Liver (tissue), 9 donors: Measurements from ENCODE around the gene ITPKC. TPM values are rescaled to one million over a fixed set of nuclear protein-coding genes. Genes with fewer than 3 reads are reported as not detected.

Source experiments
- DNase-seq: peaks from one replicate; pipeline ENCODE4 v3.0.0-alpha.2; 2017; ENCODE audit warnings: low spot score
- H3K27ac ChIP-seq, 2 donors: one replicate each; pipeline ENCODE4 v1.7.0; 2013; ENCODE audit warnings: inconsistent platforms in 2 of 2, low read length in 2 of 2, control low read depth in 1 of 2, low read depth in 1 of 2, mild to moderate bottlenecking in 1 of 2
- H3K27me3 ChIP-seq, 4 donors: one replicate each; pipeline versions ENCODE4 v1.6.1 to v1.7.0; 2013; ENCODE audit warnings: low read length in 3 of 4, inconsistent platforms in 1 of 4, mild to moderate bottlenecking in 1 of 4, moderate library complexity in 1 of 4; ENCODE audit not compliant: control insufficient read depth in 4 of 4, insufficient read depth in 4 of 4
- H3K36me3 ChIP-seq, 4 donors: one replicate each; pipeline versions ENCODE4 v1.6.1 to v1.7.0; 2013; ENCODE audit warnings: low read length in 3 of 4, mild to moderate bottlenecking in 3 of 4, low read depth in 1 of 4, moderate library complexity in 1 of 4; ENCODE audit not compliant: control insufficient read depth in 4 of 4, insufficient read depth in 3 of 4
- H3K4me1 ChIP-seq, 4 donors: one replicate each; pipeline versions ENCODE4 v1.6.1 to v1.7.0; 2013; ENCODE audit warnings: low read length in 3 of 4, mild to moderate bottlenecking in 3 of 4, moderate library complexity in 1 of 4; ENCODE audit not compliant: control insufficient read depth in 4 of 4, insufficient read depth in 4 of 4
- H3K4me3 ChIP-seq, 3 donors: one replicate each; pipeline versions ENCODE4 v1.6.1 to v1.7.0; 2013; ENCODE audit warnings: low read length in 3 of 3, control low read depth in 1 of 3, low read depth in 1 of 3, mild to moderate bottlenecking in 1 of 3
- H3K9ac ChIP-seq, 2 donors: one replicate each; pipeline ENCODE4 v1.7.0; 2013; ENCODE audit warnings: low read length in 2 of 2, mild to moderate bottlenecking in 2 of 2, moderate library complexity in 2 of 2, control low read depth in 1 of 2, low read depth in 1 of 2
- H3K9me3 ChIP-seq, 4 donors: one replicate each; pipeline versions ENCODE4 v1.6.1 to v1.7.0; 2013; ENCODE audit warnings: low read length in 3 of 4; ENCODE audit not compliant: control insufficient read depth in 4 of 4
- EGR1 ChIP-seq, 2 donors: IDR thresholded peaks; 2 replicates each; pipeline ENCODE4 v1.6.1; 2016 to 2018; ENCODE audit warnings: antibody characterized with exemption in 2 of 2, low read depth in 2 of 2
- FOXA1 ChIP-seq: IDR thresholded peaks from 2 replicates; pipeline ENCODE4 v1.6.1; 2016; ENCODE audit warnings: antibody characterized with exemption
- FOXA2 ChIP-seq: IDR thresholded peaks from 2 replicates; pipeline ENCODE4 v1.6.1; 2016; ENCODE audit warnings: antibody characterized with exemption
- GABPA ChIP-seq, 2 donors: IDR thresholded peaks in 1 of 2; conservative IDR thresholded peaks in 1 of 2; 2 replicates each; pipeline ENCODE4 v1.6.1; 2016; ENCODE audit warnings: antibody characterized with exemption in 2 of 2, mild to moderate bottlenecking in 1 of 2, moderate library complexity in 1 of 2
- HNF4A ChIP-seq, 2 donors: conservative IDR thresholded peaks; 2 replicates each; pipeline ENCODE4 v1.6.1; 2016; ENCODE audit warnings: antibody characterized with exemption in 2 of 2, mild to moderate bottlenecking in 2 of 2
- HNF4G ChIP-seq: IDR thresholded peaks from 2 replicates; pipeline ENCODE4 v1.6.1; 2016; ENCODE audit warnings: antibody characterized with exemption
- JUND ChIP-seq, 2 donors: IDR thresholded peaks; 2 replicates each; pipeline ENCODE4 v1.6.1; 2016; ENCODE audit warnings: antibody characterized with exemption in 2 of 2
- NR2F2 ChIP-seq: IDR thresholded peaks from 2 replicates; pipeline ENCODE4 v1.6.1; 2016; ENCODE audit warnings: antibody characterized with exemption
- RAD21 ChIP-seq, 2 donors: IDR thresholded peaks; 2 replicates each; pipeline ENCODE4 v1.6.1; 2016; ENCODE audit warnings: antibody characterized with exemption in 2 of 2, mild to moderate bottlenecking in 2 of 2
- RXRA ChIP-seq, 2 donors: IDR thresholded peaks; 2 replicates each; pipeline ENCODE4 v1.6.1; 2017 to 2018; ENCODE audit warnings: antibody characterized with exemption in 2 of 2, mild to moderate bottlenecking in 1 of 2
- SP1 ChIP-seq: IDR thresholded peaks from 2 replicates; pipeline ENCODE4 v1.6.1; 2018; ENCODE audit warnings: antibody characterized with exemption, mild to moderate bottlenecking
- TAF1 ChIP-seq: conservative IDR thresholded peaks from 2 replicates; pipeline ENCODE4 v1.6.1; 2016; ENCODE audit warnings: antibody characterized with exemption, mild to moderate bottlenecking
- YY1 ChIP-seq: IDR thresholded peaks from 2 replicates; pipeline ENCODE4 v1.6.1; 2016; ENCODE audit warnings: antibody characterized with exemption, mild to moderate bottlenecking
- WGBS: extraction: QIAGEN DNeasy Blood & Tissue Kit; methylation state at CpG from one replicate; pipeline ENCODE4 v1.1.7; 2013; 5-methylcytosine and 5-hydroxymethylcytosine counted together
- polyA plus RNA-seq, 2 donors: library from polyadenylated mRNA; stranded (reverse) in 1 of 2; unstranded in 1 of 2; fragments of 200-250 nt in 1 of 2; fragments of >200 nt in 1 of 2; fragmentation: Nextera tagmentation in 1 of 2; extraction: Ambion mirVana in 1 of 2; gene quantifications; one replicate each; pipeline versions ENCODE4 v1.2.1 to v1.2.3, GENCODE V29; 2013 to 2015
- total RNA-seq, 2 donors: library from RNA; depleted of rRNA; stranded (reverse); fragments of >200 nt; gene quantifications; one replicate each; pipeline ENCODE4 v1.2.3, GENCODE V29; 2014
- TF ChIP-seq, protein P1 (sequence below): IDR thresholded peaks from 2 replicates; pipeline ENCODE4 v1.6.1; 2016; ENCODE audit warnings: antibody characterized with exemption
- TF ChIP-seq, protein P2 (sequence below): fragments of 150-350 bp; IDR thresholded peaks from 2 replicates; pipeline ENCODE4 v1.5.1; 2017; ENCODE audit warnings: improper control_type of control experiment, low read depth, low read length; ENCODE audit not compliant: missing input control
- TF ChIP-seq, protein P3 (sequence below): IDR thresholded peaks from 2 replicates; pipeline ENCODE4 v1.6.1; 2016; ENCODE audit warnings: antibody characterized with exemption, mild to moderate bottlenecking
- TF ChIP-seq, protein P4 (sequence below): IDR thresholded peaks from 2 replicates; pipeline ENCODE4 v1.6.1; 2016; ENCODE audit warnings: antibody characterized with exemption
- donor health status: healthy.
- donor health status: healthy.
- donor health status: healthy.
- donor health status: healthy.
- donor health status: healthy.

Gene ITPKC
- total and polyA plus RNA-seq, 4 donors, result 4.2 to 12.5 (median 7.7) TPM

DNA sequence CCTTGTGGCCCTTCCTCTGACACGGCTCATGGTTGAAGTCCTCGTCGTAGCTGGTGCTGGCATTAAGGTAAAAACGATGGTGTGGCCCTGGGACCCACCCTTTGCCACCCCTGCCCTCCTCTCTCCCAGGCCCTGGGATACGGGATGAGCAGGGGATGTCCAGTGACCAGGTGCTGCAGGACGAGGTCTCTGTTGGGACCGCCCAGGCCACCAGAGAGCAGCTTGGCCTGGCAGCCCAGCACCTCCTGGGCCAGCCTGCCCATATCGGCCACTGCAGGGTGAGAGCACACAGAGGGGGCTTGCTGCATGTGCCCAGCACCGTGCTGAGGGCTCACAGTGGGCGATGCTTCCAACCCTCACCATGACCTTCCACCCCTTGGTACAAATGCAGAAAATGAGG is 27.0 kb downstream of the ITPKC start:
- TF ChIP-seq, protein P1, sequence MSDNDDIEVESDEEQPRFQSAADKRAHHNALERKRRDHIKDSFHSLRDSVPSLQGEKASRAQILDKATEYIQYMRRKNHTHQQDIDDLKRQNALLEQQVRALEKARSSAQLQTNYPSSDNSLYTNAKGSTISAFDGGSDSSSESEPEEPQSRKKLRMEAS, result no peak
- TF ChIP-seq SP1, result no peak
- TF ChIP-seq EGR1 (IDR thresholded peaks at IDR 0.05; ENCODE audit: low read depth in 2 of 2), result no peak
- TF ChIP-seq, protein P2, sequence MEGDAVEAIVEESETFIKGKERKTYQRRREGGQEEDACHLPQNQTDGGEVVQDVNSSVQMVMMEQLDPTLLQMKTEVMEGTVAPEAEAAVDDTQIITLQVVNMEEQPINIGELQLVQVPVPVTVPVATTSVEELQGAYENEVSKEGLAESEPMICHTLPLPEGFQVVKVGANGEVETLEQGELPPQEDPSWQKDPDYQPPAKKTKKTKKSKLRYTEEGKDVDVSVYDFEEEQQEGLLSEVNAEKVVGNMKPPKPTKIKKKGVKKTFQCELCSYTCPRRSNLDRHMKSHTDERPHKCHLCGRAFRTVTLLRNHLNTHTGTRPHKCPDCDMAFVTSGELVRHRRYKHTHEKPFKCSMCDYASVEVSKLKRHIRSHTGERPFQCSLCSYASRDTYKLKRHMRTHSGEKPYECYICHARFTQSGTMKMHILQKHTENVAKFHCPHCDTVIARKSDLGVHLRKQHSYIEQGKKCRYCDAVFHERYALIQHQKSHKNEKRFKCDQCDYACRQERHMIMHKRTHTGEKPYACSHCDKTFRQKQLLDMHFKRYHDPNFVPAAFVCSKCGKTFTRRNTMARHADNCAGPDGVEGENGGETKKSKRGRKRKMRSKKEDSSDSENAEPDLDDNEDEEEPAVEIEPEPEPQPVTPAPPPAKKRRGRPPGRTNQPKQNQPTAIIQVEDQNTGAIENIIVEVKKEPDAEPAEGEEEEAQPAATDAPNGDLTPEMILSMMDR, result no peak
- TF ChIP-seq FOXA1, result no peak
- TF ChIP-seq, protein P3, sequence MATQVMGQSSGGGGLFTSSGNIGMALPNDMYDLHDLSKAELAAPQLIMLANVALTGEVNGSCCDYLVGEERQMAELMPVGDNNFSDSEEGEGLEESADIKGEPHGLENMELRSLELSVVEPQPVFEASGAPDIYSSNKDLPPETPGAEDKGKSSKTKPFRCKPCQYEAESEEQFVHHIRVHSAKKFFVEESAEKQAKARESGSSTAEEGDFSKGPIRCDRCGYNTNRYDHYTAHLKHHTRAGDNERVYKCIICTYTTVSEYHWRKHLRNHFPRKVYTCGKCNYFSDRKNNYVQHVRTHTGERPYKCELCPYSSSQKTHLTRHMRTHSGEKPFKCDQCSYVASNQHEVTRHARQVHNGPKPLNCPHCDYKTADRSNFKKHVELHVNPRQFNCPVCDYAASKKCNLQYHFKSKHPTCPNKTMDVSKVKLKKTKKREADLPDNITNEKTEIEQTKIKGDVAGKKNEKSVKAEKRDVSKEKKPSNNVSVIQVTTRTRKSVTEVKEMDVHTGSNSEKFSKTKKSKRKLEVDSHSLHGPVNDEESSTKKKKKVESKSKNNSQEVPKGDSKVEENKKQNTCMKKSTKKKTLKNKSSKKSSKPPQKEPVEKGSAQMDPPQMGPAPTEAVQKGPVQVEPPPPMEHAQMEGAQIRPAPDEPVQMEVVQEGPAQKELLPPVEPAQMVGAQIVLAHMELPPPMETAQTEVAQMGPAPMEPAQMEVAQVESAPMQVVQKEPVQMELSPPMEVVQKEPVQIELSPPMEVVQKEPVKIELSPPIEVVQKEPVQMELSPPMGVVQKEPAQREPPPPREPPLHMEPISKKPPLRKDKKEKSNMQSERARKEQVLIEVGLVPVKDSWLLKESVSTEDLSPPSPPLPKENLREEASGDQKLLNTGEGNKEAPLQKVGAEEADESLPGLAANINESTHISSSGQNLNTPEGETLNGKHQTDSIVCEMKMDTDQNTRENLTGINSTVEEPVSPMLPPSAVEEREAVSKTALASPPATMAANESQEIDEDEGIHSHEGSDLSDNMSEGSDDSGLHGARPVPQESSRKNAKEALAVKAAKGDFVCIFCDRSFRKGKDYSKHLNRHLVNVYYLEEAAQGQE, result no peak
- TF ChIP-seq HNF4A (conservative IDR thresholded peaks at IDR 0.05), result no peak
- no peak for TF ChIP-seq RAD21 (IDR thresholded peaks at IDR 0.05)
- TF ChIP-seq JUND (IDR thresholded peaks at IDR 0.05), result no peak
- TF ChIP-seq HNF4G, result no peak
- TF ChIP-seq TAF1, result no peak
- TF ChIP-seq FOXA2, result no peak
- no peak for TF ChIP-seq YY1
- no peak for TF ChIP-seq RXRA (IDR thresholded peaks at IDR 0.05)
- no peak for TF ChIP-seq GABPA (IDR thresholded peaks at IDR 0.05 in 1 of 2, conservative IDR thresholded peaks at IDR 0.05 in 1 of 2)
- TF ChIP-seq, protein P4, sequence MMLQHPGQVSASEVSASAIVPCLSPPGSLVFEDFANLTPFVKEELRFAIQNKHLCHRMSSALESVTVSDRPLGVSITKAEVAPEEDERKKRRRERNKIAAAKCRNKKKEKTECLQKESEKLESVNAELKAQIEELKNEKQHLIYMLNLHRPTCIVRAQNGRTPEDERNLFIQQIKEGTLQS, result no peak
- TF ChIP-seq NR2F2, result no peak
- DNase-seq, result no peak
- Histone ChIP-seq H3K27me3 (no peaks in the 10 kb centered on the region), H3K4me1 (peaks cover 0 to 8% (median 3%) of the 10 kb centered on the region in 4 donors), H3K27ac (no peak overlapping the region), H3K9ac (no peak overlapping the region), H3K4me3 (no peak overlapping the region), H3K36me3 (peaks cover 0 to 17% (median 9%) of the 10 kb centered on the region in 4 donors), H3K9me3 (no peaks in the 10 kb centered on the region)
- WGBS, result 95% methylated on average over 10 of the region's 10 CpGs

DNA sequence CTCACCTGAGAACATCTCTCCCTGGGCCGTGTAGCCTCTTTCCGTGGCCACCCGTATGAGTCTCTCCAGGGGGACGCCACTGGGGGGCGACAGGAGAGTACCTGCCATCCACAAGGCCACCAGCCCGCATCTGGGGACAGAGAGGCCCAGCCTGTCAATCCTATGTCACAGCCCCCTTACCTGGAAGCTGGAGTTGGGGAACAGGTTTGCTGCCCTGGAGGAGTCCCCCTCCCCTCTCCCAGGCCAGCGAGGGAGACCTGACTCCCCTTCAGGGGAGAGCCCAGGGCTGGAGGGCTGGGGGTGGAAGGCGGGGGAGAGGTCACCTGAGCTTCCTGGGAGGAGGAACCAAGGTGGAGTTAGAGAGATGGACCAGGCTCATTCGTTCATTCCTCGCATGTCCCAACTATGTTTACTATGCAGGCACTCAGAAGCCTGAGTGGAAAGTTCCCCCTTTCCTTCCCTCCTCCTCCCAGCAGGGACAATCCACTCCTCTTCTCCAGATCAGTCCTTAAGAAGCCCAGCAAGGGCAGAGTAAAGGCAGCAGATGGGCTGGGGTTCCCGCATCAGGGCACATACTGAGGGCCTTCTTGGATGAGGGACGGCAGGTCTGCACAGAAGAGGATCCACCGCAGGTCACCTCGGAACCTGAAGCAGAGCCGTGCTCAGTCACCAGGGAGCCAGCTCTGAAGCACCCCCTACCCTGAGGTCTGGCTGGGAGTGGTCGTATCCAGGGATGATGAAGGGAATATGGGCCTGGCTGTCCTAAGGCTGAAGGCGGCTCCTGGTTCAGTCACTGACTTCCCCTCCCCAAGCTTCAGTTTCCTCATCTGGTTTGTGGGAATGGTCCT is 27.9 kb downstream of the ITPKC start:
- H3K4me3 ChIP-seq, result no peak overlapping the region
- 83% methylated on average over 17 of the region's 17 CpGs for WGBS

More for the DNA sequence above, 27.9 kb downstream of the ITPKC start:
- H3K36me3 ChIP-seq, result peaks cover 0 to 8% (median 2%) of the 10 kb centered on the region in 4 donors
- no peaks in the 10 kb centered on the region for H3K9me3 ChIP-seq
- H3K27me3 ChIP-seq, result no peaks in the 10 kb centered on the region
- H3K9ac ChIP-seq, result no peak overlapping the region
- no peak for TF ChIP-seq JUND (IDR thresholded peaks at IDR 0.05)
- no peak for TF ChIP-seq HNF4A (conservative IDR thresholded peaks at IDR 0.05)
- peak in 1 of 2 donors; percentile 59 for TF ChIP-seq RAD21 (IDR thresholded peaks at IDR 0.05)
- TF ChIP-seq, protein P2, result peak; percentile 5
- TF ChIP-seq, protein P3, result no peak
- no peak overlapping the region for H3K27ac ChIP-seq
- no peak for DNase-seq
- H3K4me1 ChIP-seq, result peaks cover 3 to 16% (median 10%) of the 10 kb centered on the region in 4 donors
